OCI-LY3 (cell line): Measurements from ENCODE around the gene IGFBP3.

Experiments used
- CTCF ChIP-seq: fragments of 200-600, 300-600 bp; sonication (generic); IDR thresholded peaks from 2 replicates; pipeline ENCODE4 v1.5.1; 2014; ENCODE audit warnings: antibody characterized with exemption, low read length, low read depth
- EZH2phosphoT487 ChIP-seq: fragments of 200-600 bp; shearing (Covaris generic); IDR thresholded peaks from 2 replicates; pipeline ENCODE4 v1.6.1; 2018; ENCODE audit warnings: antibody characterized with exemption, mixed run types, low read depth

DNA sequence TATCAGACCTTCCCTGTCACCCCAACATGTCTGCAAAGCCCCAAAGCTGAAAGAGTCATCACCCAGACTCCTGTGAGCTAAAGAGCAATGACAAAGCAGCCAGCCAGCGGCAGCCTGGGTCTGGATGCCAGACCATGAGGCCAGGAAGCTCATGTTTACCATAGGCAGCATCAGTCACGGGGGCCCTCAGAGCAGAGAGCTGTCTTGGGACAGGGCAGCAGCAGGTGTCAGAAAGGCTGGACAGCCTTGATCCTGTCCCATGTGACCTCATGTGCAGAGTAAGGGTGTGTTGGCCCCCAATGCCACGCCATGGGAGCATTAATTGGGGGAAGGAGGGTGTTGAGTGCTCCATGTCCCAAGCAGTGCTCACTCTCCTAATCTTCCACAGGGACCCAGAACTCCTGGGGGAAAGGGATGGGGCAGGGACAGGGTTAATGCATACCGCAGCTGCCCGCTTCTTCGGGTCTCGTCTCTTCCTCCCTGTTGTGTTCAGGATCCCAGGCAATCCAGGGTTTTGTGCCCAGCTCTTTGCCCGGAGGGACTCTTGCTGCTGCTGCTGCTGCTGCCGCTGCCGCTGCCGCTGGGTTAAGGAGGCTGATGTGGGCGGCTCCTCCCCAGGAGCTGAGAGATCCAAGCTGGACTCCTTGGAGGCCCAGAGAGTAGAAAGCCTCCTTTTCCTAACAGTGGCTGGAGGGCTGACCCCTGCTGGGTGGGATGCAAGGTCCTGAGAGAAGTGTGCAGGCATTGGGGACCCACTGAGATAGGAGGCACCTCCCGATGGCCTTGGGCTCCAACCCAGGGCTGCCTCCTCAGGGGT lies 55.3 kb downstream of the IGFBP3 start:
- no peak for TF ChIP-seq CTCF
- TF ChIP-seq EZH2phosphoT487: no peak
